Mammary epithelial cell (primary cell): ENCODE results near the gene SAMM50.

Experiments used
- CTCF ChIP-seq, 2 donors: IDR thresholded peaks in 1 of 2; conservative IDR thresholded peaks in 1 of 2; 2 replicates each; pipeline ENCODE4 v1.5.1; 2011 to 2012; ENCODE audit warnings: inconsistent platforms in 2 of 2, low read length in 2 of 2, mild to moderate bottlenecking in 2 of 2, control low read depth in 1 of 2, low read depth in 1 of 2; ENCODE audit not compliant: insufficient read depth in 1 of 2; ENCODE audit errors: extremely low read depth in 1 of 2
- EZH2 ChIP-seq: IDR thresholded peaks from 2 replicates; pipeline ENCODE4 v1.6.1; 2012; ENCODE audit warnings: low read length, inconsistent platforms, borderline replicate concordance

GRCh38 chr22:43926349-43926710 is 28.9 kb upstream of the SAMM50 start:
- no peak for TF ChIP-seq CTCF (conservative IDR thresholded peaks at IDR 0.05 in 1 of 2, IDR thresholded peaks at IDR 0.05 in 1 of 2; ENCODE audit: extremely low read depth in 1 of 2, insufficient read depth in 1 of 2, low read depth in 1 of 2, low read length in 2 of 2)
- TF ChIP-seq EZH2: no peak
